Lower leg skin (tissue), 4 donors: ENCODE results near the gene ADAMTSL1. TPM values are rescaled to one million over a fixed set of nuclear protein-coding genes. Genes with fewer than 3 reads are reported as not detected.

Experiments
- DNase-seq, 2 donors: peaks; one replicate each; pipeline ENCODE4 v3.0.0-alpha.2; 2019; ENCODE audit warnings: low spot score in 2 of 2
- H3K4me3 ChIP-seq: fragments of 200-600 bp; sonication (generic); 2 replicates; pipeline ENCODE4 v1.5.1; 2017; ENCODE audit warnings: mild to moderate bottlenecking, low read depth; ENCODE audit not compliant: poor library complexity, severe bottlenecking
- POLR2A ChIP-seq, 2 donors: fragments of 450-650 bp; IDR thresholded peaks; one replicate each; pipeline ENCODE4 v1.6.1; 2016 to 2017; ENCODE audit warnings: antibody characterized with exemption in 2 of 2, mild to moderate bottlenecking in 1 of 2, moderate library complexity in 1 of 2
- WGBS, 2 donors: methylation state at CpG; one replicate each; pipeline ENCODE4 v1.1.5; 2018; 5-methylcytosine and 5-hydroxymethylcytosine counted together
- intact Hi-C: fragments of 100-400 bp; cut with DNase I; formaldehyde crosslinking; loops from one replicate; pipeline ENCODE4 v1.15.0; 2023; ENCODE audit warnings: low total_unique reads
- total RNA-seq, 4 donors: library from RNA; depleted of rRNA; stranded (reverse); fragments of >200 nt; gene quantifications; one replicate each; pipeline ENCODE4 v1.1.0, GENCODE V29; 2016
- TF ChIP-seq, protein P1 (sequence below), 3 donors: fragments of 450-650 bp; IDR thresholded peaks; one replicate each; pipeline ENCODE4 v1.5.1; 2016; ENCODE audit warnings: antibody characterized with exemption in 3 of 3, mild to moderate bottlenecking in 3 of 3, moderate library complexity in 2 of 3

The ADAMTSL1 gene
- total RNA-seq, 4 donors from 2014 or later, result 1.2 to 3.6 (median 1.9) TPM

DNA sequence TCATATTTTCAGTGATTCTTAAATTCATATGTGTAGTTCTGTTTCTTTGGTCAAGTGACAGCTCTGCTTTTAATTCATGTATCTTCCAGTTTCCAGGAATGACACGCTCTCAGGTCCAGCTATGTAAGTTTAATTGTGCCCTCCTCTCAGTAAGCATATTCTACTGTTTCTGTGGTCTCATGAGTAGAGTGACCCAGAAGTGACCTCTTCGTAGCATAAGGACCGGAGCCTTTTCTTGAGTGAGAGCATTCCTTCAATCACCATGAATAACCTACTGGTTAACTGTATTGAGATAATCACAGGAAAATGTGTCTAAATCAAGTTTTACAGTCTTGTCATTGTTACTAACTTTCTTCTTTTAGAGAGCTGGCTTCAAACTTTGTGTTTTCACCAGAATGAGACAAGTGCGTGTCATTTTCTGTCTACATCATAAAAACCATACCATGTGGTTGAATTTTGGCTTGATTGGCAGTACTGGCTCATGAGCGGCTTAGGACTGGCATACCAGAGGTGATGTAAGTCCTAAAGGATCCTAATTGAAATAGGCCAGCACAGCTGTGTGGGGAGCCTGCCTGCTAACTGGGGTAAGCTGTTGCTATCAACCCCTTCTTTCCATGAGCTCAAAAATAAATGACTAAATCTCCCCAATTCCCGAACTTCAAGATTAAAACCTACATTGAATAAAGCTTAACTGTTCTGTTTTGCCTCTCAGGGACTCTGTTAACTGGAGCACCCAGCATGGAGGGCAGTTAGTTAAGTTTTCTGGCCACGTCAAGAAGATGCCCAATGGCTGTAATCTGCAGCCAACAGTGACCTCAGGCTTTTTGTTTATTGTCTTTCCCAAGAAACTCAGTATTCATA is 4.8 kb downstream of the ADAMTSL1 start:
- DNase-seq, result no peak
- intact Hi-C loops, result no loop called here
- no peak overlapping the region for H3K4me3 ChIP-seq
- TF ChIP-seq, protein P1, sequence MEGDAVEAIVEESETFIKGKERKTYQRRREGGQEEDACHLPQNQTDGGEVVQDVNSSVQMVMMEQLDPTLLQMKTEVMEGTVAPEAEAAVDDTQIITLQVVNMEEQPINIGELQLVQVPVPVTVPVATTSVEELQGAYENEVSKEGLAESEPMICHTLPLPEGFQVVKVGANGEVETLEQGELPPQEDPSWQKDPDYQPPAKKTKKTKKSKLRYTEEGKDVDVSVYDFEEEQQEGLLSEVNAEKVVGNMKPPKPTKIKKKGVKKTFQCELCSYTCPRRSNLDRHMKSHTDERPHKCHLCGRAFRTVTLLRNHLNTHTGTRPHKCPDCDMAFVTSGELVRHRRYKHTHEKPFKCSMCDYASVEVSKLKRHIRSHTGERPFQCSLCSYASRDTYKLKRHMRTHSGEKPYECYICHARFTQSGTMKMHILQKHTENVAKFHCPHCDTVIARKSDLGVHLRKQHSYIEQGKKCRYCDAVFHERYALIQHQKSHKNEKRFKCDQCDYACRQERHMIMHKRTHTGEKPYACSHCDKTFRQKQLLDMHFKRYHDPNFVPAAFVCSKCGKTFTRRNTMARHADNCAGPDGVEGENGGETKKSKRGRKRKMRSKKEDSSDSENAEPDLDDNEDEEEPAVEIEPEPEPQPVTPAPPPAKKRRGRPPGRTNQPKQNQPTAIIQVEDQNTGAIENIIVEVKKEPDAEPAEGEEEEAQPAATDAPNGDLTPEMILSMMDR (IDR thresholded peaks at IDR 0.05), result no peak
- no peak for TF ChIP-seq POLR2A (IDR thresholded peaks at IDR 0.05)
- 68 to 75% methylated on average over 7 of the region's 7 CpGs for WGBS, 2 donors

DNA sequence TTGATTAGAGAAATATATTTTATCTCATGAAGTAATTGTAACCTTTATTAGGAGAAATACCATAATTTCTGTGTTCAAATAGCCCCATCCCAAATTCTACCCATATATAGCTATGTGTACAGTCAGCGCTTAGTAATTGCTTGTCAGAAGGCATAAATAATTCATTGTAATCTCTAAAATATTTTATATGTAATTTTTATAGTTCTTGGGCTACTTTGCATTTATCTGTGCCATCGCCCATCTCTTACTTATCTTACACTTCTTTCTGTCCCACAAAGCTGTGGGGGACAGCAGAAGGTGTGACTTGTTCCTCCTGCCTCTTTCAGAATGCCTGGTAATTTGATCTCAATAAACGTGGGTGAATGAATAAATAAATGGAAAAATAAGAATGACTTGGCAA is 5.5 kb downstream of the ADAMTSL1 start:
- DNase-seq, result no peak
- intact Hi-C loops, result no loop called here

DNA sequence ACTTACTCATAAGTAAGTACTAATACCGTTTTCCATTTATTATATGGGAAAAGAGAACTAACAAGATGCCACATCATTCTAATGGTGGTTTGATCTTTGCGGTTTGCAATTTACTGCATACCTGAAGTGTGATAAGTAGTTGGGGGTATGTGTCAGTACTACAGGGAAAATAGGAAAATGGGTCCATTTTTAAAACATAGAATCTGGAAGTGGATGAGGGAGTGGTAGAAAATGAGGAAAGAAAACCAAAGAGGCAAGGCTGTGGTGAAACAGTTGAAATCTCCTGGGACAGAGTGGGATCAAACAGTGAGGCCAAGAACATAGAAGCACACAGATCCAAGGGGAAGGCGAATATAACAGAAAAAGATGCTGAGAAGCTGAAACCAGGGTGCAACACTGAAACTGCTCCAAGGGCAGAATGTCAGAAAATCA is 6.7 kb downstream of the ADAMTSL1 start:
- no peak for TF ChIP-seq POLR2A (IDR thresholded peaks at IDR 0.05)
- TF ChIP-seq, protein P1 (IDR thresholded peaks at IDR 0.05), result no peak

More for the DNA sequence above, 5.5 kb downstream of the ADAMTSL1 start:
- no peak overlapping the region for H3K4me3 ChIP-seq
- WGBS, 2 donors, result 75% methylated on average over 3 of the region's 3 CpGs
- TF ChIP-seq, protein P1 (IDR thresholded peaks at IDR 0.05), result no peak
- no peak for TF ChIP-seq POLR2A (IDR thresholded peaks at IDR 0.05)

DNA sequence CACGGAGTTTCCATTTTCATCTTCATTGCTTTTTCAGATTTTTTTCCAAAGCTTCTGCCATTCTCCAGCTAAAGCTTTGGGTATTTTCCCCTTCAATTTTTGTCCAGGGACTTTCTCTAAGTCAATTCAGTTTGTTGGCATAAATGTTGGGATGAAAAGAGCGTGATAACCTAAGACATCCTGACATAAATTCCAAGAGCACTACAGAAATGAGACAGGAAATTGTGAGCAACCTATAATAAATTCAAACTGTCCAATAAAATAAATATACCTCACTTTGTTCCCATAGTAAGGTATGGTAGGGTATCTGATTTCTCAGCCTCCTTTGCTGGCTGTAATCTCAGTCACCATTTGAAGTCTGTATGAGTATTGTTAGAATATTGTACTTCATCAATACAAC is 8.4 kb downstream of the ADAMTSL1 start:
- H3K4me3 ChIP-seq, result no peak overlapping the region
- TF ChIP-seq, protein P1 (IDR thresholded peaks at IDR 0.05), result no peak
- no peak for TF ChIP-seq POLR2A (IDR thresholded peaks at IDR 0.05)
- 64 to 75% methylated on average over 2 of the region's 2 CpGs for WGBS, 2 donors
- intact Hi-C loops, result no loop called here
- DNase-seq, result no peak

More for the DNA sequence above, 6.7 kb downstream of the ADAMTSL1 start:
- H3K4me3 ChIP-seq, result no peak overlapping the region
- DNase-seq, result no peak
- WGBS, 2 donors, result 67 to 68% methylated on average over 3 of the region's 3 CpGs
- intact Hi-C loops, result no loop called here

DNA sequence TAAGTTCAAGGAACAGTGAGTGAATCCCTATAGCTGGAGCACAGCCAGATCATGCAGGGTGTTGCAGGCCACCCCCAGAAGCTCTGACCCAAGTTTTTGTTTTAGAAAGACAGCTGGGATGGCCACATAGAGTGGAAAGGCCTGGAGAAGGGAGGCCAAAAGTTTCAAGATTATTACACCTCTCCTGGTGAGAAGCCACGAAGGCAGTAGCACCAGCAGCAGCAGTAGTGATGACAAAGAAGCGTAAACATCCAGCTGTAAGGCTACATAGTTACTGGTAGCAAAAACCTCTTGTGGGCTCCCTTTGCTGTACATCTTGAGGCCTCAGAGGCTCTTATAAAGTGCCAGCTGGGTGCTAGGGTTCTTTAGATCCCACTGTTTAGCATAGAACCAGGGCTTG is 11.8 kb downstream of the ADAMTSL1 start:
- no peak for DNase-seq
- no peak for TF ChIP-seq POLR2A (IDR thresholded peaks at IDR 0.05)
- TF ChIP-seq, protein P1 (IDR thresholded peaks at IDR 0.05), result no peak
- whole genome bisulfite sequencing, 2 donors, result 87 to 91% methylated on average over 2 of the region's 2 CpGs
- H3K4me3 ChIP-seq, result no peak overlapping the region
- intact Hi-C loops, result no loop called here
